Endothelial cell of umbilical vein (primary cell): ENCODE data around the gene CAMKMT.

Experiments
- EZH2 ChIP-seq: IDR thresholded peaks from 2 replicates; pipeline ENCODE4 v1.6.1; 2012; ENCODE audit warnings: borderline replicate concordance, low read depth, mild to moderate bottlenecking, moderate library complexity, low read length, inconsistent platforms; ENCODE audit not compliant: severe bottlenecking
- FOS ChIP-seq: IDR thresholded peaks from 2 replicates; pipeline ENCODE4 v1.6.1; 2011; ENCODE audit warnings: mild to moderate bottlenecking, low read length, moderate library complexity, borderline replicate concordance; ENCODE audit not compliant: insufficient read depth
- JUN ChIP-seq: IDR thresholded peaks from 2 replicates; pipeline ENCODE4 v1.6.1; 2011; ENCODE audit warnings: borderline replicate concordance, low read depth; ENCODE audit not compliant: insufficient read length, insufficient read depth
- POLR2AphosphoS5 ChIP-seq: IDR thresholded peaks from 2 replicates; pipeline ENCODE4 v1.6.1; 2012; ENCODE audit warnings: low read depth, mild to moderate bottlenecking, control low read depth, low read length, moderate library complexity; ENCODE audit not compliant: insufficient read depth
- TF ChIP-seq, protein P1 (sequence below), 2 donors: IDR thresholded peaks; 1 replicate in 1 of 2; 2 replicates in 1 of 2; pipeline ENCODE4 v1.5.1; 2011; ENCODE audit warnings: low read length in 2 of 2, mild to moderate bottlenecking in 2 of 2, moderate library complexity in 2 of 2, control low read depth in 1 of 2, inconsistent platforms in 1 of 2, low read depth in 1 of 2; ENCODE audit not compliant: insufficient read depth in 1 of 2; ENCODE audit errors: extremely low read depth in 1 of 2

DNA sequence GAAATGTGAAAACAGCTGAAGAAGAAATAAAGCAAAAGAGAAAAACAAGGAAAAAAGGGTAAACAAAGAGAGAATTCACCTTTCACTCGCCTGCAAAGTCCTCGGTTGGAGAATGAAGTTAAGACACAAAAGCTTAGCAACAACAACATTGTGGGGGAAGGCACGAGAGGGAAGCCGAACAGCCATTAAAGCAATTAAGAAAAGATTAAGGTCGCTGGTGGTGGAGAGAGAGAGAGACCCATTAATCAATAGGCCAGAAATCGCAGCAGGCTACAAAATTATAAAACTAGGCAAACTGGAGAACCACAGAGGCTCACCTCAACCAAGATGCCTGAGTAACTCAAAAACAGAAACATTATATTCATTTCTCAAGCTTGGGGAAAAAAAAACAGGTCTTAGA is 459.8 kb downstream of the CAMKMT start:
- no peak for TF ChIP-seq EZH2
- TF ChIP-seq, protein P1, sequence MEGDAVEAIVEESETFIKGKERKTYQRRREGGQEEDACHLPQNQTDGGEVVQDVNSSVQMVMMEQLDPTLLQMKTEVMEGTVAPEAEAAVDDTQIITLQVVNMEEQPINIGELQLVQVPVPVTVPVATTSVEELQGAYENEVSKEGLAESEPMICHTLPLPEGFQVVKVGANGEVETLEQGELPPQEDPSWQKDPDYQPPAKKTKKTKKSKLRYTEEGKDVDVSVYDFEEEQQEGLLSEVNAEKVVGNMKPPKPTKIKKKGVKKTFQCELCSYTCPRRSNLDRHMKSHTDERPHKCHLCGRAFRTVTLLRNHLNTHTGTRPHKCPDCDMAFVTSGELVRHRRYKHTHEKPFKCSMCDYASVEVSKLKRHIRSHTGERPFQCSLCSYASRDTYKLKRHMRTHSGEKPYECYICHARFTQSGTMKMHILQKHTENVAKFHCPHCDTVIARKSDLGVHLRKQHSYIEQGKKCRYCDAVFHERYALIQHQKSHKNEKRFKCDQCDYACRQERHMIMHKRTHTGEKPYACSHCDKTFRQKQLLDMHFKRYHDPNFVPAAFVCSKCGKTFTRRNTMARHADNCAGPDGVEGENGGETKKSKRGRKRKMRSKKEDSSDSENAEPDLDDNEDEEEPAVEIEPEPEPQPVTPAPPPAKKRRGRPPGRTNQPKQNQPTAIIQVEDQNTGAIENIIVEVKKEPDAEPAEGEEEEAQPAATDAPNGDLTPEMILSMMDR (IDR thresholded peaks at IDR 0.05; ENCODE audit: extremely low read depth in 1 of 2, insufficient read depth in 1 of 2, low read depth in 1 of 2, low read length in 2 of 2): no peak
- TF ChIP-seq POLR2AphosphoS5: no peak
- TF ChIP-seq FOS: no peak
- no peak for TF ChIP-seq JUN
